ENCODE measurements around the gene POLR2J2. TPM values are rescaled to one million over a fixed set of nuclear protein-coding genes. Genes with fewer than 3 reads are reported as not detected.
"Not testable (repeated sequence)": the region's sequence is repeated elsewhere in the genome, so short reads cannot be mapped to it uniquely, and the experiment has no call there.

POLR2J2 gene
- total RNA-seq, 1 donor from 2014 or later: 1.3 TPM

DNA sequence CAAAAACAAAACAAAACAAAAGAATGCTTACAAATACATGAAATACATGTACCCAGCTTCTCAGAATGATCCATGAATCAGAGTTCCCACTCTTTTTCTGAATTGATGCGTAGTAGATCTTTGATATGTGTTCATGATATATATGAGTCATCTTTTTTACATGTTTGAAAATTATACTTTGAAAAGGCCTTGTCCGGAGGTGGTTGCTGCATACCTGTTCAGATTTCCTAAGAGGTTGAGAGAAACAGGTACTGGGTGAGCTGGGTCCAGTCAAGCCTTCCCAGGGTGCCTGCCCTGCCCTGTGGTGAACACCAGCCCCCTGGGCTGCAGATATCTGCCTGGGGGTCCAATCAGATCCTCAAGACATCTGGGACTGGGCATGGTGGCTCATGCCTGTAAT is 4.1 kb upstream of the POLR2J2 start:
- not testable (repeated sequence) for H3K4me3 ChIP-seq (ENCODE audit: low read depth, low read length); DNase-seq (ENCODE audit: low read depth)

DNA sequence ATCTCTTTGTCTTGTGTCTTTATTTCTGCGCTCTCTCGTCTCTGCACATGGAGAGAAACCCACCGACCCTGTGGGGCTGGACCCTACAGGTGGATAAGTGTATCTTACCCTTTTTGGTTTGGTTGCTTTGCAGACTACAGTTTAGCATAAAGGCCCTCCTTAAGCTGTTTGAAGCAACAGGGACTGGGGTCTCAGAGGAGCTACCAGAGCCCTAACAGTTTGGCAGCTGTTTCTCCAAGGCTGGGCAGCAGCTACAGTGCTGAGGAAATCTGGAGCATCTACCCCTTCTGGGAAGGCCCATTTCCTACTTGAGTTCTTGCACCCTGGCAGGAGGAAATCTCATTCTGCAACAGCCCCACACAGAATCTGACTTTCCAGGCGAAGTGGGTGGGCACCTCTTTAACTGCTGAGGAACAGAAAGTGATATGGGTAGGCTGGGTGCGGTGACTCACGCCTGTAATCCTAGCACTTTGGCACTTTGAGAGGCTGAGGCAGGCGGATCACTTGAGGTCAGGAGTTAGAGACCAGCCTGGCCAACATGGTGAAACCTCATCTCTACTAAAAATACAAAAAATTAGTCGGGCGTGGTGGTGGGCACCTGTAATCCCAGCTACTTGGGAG is 2.1 kb upstream of the POLR2J2 start:
- H3K4me3 ChIP-seq (ENCODE audit: low read depth, low read length): not testable (repeated sequence)

DNA sequence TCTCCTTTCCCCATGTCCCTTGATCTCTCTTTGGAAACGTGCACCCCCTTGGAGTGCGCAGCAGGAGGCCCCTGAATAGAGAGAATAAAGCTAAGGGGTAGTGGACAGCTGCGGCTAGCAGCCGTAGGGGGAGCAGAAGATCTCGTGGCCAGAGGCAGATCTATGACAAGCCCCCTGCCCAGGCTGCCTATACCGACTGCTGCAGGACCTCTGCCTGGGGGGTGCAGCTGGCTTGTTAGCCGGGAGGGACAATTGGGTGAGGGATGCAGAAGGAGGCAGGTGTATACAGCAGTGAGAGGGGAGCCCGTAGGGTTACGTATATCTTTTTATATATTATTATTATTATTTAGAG is 469 bp upstream of the POLR2J2 start:
- H3K4me3 ChIP-seq (ENCODE audit: low read depth, low read length); DNase-seq (ENCODE audit: low read depth): not testable (repeated sequence)

More for the DNA sequence above, 2.1 kb upstream of the POLR2J2 start:
- DNase-seq (ENCODE audit: low read depth): not testable (repeated sequence)

GRCh38 chr7:102667523-102667922 is 3.9 kb downstream of the POLR2J2 start:
- DNase-seq (ENCODE audit: low read depth); H3K4me3 ChIP-seq (ENCODE audit: low read depth, low read length): not testable (repeated sequence)

GRCh38 chr7:102666850-102667249 is 4.6 kb downstream of the POLR2J2 start:
- DNase-seq (ENCODE audit: low read depth): not testable (repeated sequence)

DNA sequence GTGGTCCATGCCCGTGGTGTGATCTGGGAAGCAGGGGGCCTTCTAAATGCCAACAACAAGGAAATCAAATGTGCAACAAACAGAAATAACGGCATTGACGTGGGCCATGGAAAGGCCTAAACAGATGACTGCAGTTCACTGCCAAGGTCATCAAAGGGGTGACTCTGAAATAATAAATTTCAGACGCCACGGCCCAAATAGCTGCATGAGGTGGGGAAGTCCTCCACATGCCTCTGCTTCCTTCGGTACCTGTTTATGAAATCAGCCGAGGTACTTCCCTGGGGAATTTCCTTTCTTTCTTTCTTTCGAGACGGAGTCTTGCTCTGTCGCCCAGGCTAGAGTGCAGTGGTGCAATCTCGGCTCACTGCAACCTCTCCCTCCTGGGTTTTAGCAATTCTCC is 6.7 kb downstream of the POLR2J2 start:
- H3K4me3 ChIP-seq (ENCODE audit: low read depth, low read length); DNase-seq (ENCODE audit: low read depth): not testable (repeated sequence)

More at GRCh38 chr7:102666850-102667249, 4.6 kb downstream of the POLR2J2 start:
- H3K4me3 ChIP-seq (ENCODE audit: low read depth, low read length): not testable (repeated sequence)

GRCh38 chr7:102649924-102650323 is 21.5 kb downstream of the POLR2J2 start, which contains the start of gene SPDYE2B:
TSS of gene SPDYE2B (plus strand) at chr7:102650319. CDS start at chr7:102652349, 2,030 bp downstream.
- not testable (repeated sequence) for H3K4me3 ChIP-seq (ENCODE audit: low read depth, low read length); DNase-seq (ENCODE audit: low read depth)

DNA sequence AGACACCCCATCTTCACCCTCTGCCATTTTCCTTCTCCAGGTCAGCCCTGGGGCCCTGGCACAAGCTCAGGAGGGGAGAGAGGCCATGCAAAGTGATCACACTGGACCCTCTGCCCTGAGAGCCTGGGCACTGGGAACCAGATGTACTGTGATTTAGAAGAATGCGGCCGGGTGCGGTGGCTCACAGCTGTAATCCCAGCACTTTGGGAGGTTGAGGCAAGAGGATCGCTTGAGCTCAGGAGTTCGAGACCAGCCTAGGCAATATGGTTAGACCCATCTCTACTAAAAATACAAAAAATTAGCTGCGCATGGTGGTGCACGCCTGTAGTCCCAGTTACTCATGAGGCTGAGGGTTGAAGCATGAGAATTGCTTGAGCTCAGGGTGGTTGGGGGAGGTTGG is 23.6 kb downstream of the POLR2J2 start:
- not testable (repeated sequence) for DNase-seq (ENCODE audit: low read depth); H3K4me3 ChIP-seq (ENCODE audit: low read depth, low read length)

DNA sequence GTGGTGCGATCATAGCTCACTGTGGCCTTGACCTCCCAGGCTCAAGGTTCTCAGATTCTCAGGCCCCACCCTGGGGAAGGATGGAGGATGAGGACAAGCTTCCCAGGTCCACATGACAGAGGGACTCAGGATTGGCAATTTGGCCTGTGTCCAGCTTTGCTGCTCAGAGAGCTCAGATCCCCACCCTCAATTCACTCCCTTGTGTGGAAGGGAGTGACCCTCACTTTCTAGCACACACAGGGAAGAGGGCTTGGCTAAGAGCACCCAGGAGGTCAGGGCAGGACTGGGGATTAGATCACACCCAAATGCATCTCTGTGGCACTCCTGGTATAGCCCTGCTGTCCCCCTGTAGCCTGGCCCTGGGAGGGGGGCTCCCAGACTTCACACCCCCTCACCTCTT is 28.1 kb downstream of the POLR2J2 start:
- not testable (repeated sequence) for H3K4me3 ChIP-seq (ENCODE audit: low read depth, low read length); DNase-seq (ENCODE audit: low read depth)

- H3K4me3 ChIP-seq (ENCODE audit: low read depth, low read length); DNase-seq (ENCODE audit: low read depth): not testable (repeated sequence)
These were observed 28.8 kb downstream of the POLR2J2 start, which contains the start of gene UPK3BL1 for GRCh38 chr7:102642691-102643090. TSS of gene UPK3BL1 (minus strand) at chr7:102642791. CDS start at chr7:102642741, 50 bp downstream.

- H3K4me3 ChIP-seq (ENCODE audit: low read depth, low read length); DNase-seq (ENCODE audit: low read depth): not testable (repeated sequence)
These were observed 32.6 kb downstream of the POLR2J2 start for GRCh38 chr7:102638848-102639247.

DNA sequence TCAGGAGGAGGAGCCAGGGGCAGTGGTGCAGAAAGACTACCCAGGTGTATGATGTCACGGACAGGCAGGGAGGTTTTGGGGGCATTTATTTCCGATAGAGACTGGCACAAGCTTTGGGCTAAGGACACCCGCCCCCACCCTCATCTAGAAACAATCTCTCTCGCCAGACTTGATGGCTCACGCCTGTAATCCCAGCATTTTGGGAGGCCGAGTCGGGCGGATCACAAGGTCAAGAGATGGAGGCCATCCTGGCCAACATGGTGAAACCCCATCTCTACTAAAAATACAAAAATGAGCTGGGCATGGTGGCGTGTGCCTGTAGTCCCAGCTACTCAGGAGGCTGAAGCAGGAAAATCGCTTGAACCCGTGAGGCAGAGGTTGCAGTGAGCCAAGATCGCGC is 34.5 kb downstream of the POLR2J2 start:
- not testable (repeated sequence) for DNase-seq (ENCODE audit: low read depth); H3K4me3 ChIP-seq (ENCODE audit: low read depth, low read length)

- not testable (repeated sequence) for H3K4me3 ChIP-seq (ENCODE audit: low read depth, low read length); DNase-seq (ENCODE audit: low read depth)
These were observed 36.1 kb downstream of the POLR2J2 start for GRCh38 chr7:102635354-102635753.

- not testable (repeated sequence) for H3K4me3 ChIP-seq (ENCODE audit: low read depth, low read length); DNase-seq (ENCODE audit: low read depth)
These were observed 37.2 kb downstream of the POLR2J2 start for GRCh38 chr7:102634299-102634698.

GRCh38 chr7:102630622-102631021 is 40.8 kb downstream of the POLR2J2 start:
- DNase-seq (ENCODE audit: low read depth); H3K4me3 ChIP-seq (ENCODE audit: low read depth, low read length): not testable (repeated sequence)

DNA sequence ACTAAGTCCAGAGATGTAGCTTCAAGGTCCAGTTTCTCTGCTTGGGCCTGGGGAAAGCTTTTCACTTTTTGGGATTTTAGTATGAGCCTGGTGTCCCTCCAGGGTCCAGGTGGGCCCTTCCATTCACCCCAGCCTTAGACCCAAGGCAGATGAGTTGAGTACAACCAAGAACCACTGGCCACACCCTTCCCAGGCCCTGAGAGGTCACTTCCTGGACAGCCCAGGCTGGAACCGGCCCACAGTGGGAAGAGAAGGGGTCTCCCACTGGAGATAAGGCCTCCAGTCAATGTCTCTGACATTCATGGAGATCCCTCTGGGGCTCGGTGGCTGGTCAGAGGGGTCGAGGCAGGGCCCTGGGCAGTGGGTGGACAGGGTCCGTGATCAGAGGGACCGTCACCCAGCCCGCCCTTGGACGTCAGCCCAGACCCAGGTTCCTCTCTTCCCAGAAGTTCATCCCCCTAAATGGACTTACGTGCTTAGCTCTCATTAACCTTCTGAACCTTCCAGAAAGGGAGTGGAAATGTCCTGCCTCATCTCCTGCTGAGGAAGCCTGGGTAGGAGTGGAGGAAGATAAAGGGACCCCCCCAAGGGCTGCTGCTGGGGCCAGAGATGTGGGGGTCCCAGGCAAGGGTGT is 44.1 kb downstream of the POLR2J2 start:
- DNase-seq (ENCODE audit: low read depth); H3K4me3 ChIP-seq (ENCODE audit: low read depth, low read length): not testable (repeated sequence)

- not testable (repeated sequence) for H3K4me3 ChIP-seq (ENCODE audit: low read depth, low read length); DNase-seq (ENCODE audit: low read depth)
These were observed 53.3 kb downstream of the POLR2J2 start for GRCh38 chr7:102618122-102618521.

DNA sequence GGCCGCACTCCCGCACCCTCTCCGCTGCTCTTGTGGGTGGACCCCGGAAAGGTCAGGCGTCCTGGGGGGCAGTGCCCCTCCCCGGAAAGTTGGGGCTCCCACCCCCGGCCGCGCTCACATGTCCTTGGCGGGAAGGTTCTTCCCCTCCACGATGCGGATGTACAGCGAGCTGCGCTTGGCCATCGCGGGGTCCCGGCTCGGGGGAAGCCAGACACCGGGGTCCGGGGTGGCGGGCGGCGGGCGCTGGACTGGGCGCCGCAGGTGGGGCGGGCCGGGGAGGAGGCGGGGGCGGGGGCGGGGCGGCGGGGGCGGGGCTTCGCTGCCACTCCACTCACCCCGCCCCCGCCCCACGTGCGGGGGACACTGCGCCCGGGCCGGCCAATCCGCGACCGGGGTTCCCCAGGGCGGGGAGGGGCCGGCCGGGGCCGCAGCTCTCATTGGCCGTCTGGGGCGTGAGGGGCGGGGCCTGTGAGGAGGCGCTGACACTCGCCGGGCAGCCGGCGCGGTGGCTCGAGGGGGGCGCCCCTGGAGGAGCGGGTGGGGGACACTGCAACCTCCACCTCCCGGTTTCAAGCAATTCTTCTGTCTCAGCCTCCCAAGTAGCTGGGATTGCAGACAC is 54.8 kb downstream of the POLR2J2 start, which contains the start of gene RASA4:
Gene RASA4 (minus strand): TSS at position 250 of the 619 bp plus-strand sequence. CDS start 67 bp downstream, at position 183.
- H3K4me3 ChIP-seq (ENCODE audit: low read depth, low read length): peak within 1 kb of the TSS; percentile 44
- not testable (repeated sequence) for DNase-seq (ENCODE audit: low read depth)
